GM21360 (cell line): ENCODE measurements around the gene TRPV3.

ENCODE experiments used
- ATAC-seq: cut with Tn5 transposase; IDR thresholded peaks from one replicate; pipeline ENCODE4 v1.9.1; 2021; ENCODE audit warnings: mild to moderate bottlenecking, moderate library complexity; ENCODE audit not compliant: unreplicated experiment

Gene TRPV3

DNA sequence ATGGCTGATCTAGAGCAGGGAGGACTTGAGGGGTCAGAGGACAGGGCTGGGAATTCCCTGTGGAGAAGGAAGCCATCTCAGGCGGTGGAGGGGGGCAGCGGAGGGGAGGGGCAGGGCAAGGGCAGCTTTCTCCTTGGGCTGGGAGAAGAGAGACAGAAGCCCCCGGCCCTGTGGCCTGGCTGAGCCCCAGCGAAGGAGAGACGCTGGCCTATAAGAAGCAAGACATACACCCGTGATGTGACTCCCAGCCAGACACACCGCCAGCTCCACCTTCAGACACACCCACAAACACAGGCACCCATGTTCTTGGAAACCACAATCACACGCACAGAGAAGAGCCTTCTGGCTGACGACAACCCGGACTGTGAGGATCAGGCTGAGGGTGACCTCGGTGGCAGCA lies 10.0 kb downstream of the TRPV3 start:
- no peak for ATAC-seq

DNA sequence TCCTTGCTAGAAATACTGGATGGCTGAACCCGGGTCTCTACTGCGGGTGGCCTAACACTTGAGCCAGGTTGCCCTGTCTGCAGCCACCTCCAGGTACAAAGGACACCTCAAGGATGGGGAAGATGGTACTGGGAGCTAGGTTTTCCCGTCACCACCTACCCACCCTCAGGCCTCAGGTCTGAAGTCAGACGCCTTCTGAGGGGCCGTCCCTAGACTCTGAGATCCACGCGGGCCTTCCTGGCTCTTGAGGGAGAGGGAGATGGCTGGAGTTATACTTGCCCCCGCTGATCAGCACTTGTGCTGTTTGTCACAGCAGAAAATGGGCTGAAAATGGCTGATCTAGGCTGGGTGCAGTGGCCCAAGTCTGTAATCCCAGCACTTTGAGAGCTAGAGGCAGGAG lies 10.6 kb downstream of the TRPV3 start:
- no peak for ATAC-seq

DNA sequence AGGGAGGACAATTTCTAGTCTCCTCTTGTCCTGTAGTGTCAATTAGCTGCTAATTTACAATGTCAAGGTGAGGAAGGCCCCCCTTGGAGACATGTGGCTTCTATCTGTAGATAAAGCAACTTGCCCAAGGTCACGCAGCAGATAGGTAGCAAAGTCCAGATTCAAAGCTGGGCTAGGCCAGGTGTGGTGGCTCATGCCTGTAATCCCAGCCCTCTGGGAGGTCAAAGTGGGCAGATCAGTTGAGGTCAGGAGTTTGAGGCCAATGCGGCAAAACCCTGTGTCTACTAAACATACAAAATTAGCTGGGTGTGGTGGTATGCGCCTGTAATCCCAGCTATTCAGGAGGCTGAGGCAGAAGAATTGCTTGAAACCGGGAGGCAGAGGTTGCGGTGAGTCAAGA lies 11.1 kb downstream of the TRPV3 start:
- ATAC-seq: no peak

DNA sequence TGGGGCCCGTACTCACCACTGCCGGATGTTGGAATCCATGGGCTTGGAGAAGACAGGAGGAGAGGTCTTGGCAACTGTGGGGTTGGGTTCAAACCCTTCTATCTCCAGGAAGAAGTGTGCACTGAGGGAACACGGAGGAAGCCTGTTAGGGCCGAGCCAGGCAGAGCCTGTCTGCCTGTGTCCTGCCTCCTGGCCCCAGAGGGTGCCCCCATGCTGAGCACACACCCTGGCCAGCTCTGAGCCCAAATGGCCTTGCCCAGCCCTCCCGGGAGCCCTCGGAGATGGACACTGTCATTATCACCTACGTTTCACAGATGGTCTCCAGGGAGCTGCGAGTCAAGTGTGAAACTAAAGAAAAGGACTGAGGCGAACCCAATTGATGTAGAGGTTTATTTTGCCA lies 12.5 kb downstream of the TRPV3 start:
- ATAC-seq: no peak

DNA sequence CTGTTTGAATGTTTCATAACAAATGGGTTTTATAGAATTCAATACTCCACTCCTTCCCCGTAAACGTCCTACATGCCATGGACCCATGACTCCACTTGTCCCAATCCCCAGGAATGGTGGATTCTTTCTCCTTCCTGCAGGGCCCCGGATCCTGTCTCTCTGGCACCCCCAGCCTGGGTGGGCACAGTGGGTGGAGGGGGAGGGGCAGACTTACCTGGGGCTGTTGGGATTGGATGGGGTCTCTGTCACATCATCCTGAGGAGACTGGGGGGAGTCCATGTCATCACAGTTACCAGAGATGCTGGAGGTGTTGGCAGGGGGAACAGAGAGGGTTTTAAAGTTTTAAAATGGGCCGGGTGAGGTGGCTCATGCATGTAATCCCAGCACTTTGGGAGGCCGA lies 13.2 kb downstream of the TRPV3 start:
- no peak for ATAC-seq

DNA sequence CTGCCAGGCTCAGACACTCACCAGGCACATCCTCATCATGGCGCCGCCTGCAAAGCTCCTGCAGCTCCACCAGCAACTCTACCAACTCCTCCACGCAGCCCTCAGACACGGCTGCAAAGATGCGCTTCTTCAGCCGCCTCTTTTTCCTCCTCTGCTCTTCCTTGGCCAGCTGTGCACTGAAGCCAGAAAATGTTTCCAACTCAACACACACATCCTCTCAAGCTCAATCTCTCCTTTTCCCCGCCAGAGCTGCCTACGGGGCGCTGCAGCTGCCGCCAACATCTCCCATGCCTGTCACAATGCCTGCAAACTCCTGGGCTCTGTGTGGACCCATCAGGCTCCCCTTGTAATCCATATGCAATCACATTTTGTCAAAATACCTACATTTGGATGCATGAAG lies 14.2 kb downstream of the TRPV3 start:
- ATAC-seq: no peak

DNA sequence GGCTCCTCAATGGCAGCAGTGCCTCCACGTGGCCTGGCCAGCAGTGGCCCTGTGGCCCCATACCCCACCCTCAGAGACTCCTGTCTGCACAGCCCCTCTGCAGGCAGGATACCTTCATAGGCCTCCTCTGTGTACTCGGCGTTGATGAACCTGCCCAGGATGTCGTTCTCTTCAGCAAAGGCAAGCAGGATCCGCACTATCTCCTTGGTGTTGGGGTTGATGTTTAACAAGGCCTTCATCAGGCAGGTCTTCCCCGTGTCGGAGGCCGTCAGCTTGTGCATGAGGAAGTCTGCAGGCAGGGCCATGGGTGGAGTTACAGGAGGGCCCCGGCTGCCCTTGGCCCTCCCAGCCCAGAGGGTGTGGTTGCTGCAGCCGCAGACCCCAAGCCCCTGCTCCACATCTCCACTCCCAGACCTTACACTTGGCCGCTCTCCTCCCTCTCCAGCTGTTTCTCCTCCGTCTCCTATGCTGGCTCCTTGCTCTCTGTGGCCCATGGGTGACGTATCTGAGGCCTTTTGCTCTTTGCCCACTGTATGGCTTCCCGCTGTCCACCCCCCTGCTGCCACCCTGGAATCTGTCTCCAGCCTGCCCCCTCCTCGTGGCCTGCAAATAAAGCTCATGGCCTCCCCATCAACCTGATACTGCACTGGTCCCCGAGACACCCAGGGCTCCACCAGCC lies 15.1 kb downstream of the TRPV3 start:
- no peak for ATAC-seq

DNA sequence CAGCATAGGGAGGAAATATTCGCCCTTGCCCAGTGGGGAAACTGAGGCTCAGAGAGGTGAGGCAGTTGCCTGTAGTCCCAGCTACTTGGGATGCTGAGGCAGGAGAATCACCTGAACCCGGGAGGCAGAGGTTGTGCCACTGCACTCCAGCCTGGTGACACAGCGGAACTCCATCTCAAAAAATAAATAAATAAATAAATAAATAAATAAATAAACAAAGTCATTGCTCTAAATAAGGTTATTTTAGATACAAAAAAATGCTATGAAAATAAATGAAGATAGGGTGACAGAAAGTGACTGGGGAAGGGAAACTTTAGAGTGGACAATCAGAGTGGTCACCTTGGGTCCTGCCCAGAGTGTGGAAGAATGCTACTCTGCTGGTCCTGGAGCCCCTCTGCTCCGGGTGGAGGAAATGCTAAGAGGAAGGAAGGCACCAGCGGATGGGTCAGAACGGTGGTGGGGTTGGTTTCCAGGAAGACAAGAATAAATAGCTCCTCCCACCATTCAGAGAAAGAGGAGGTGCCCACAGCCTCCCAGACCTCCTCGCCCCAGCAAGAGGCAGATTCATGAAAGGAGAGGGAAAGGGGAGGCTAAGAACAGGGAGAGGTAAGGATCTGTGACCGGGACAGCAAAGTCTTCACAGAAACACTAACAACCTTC lies 17.6 kb downstream of the TRPV3 start:
- no peak for ATAC-seq

DNA sequence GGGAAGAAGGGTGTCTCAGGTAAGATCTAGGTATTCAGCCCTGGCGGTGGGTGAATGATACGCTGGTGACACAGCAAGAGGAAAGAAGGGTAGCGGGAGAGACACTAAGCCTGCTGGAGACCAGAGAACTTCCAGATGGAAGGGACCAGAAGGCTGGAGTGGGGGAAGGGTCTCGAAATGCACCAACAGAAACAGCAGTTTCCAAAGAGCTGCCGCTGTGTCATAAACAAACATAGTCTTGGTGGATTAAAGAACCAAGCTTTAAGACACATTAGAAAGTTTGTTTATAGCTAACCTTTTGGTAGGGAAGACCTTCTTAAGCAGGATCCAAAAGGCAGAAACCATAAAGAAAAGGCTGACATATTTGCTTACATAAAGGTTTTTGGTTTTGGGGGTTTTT lies 20.9 kb downstream of the TRPV3 start:
- ATAC-seq: no peak

DNA sequence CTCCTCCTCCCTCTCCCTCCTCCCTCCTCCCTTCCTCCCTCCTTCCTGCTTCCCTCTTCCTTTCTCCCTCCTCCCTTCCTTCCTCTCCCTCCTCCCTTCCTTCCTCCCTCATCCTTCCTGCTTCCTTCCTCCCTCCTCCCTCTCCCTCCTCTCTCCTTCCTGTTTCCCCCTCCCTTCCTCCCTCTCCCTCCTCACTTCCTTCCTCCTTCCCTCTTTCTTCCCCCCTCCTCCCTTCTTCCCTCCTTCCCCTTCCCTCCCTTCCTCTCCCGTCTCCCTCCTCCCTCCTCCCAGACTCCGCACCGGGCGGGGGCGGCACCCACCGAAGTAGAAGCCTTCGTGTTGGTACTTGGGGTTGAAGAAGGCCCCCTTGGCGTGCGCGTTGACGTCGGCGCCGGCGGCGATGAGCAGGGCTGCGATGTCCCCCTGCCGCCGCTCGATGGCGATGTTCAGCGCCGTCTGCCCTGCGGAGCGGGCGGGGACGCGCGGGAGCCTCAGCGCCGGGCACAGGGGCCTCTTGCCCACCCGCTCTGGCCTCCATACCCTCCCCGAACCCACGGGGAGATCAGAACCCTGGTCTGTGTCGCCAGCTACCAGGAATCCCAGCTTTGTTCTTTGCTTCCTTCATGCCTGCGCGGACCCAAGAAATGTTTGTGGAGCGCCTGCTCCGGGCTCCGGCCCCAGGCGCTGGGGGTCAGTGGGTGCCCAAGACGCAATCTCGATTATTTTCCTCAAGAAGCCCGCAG lies 22.2 kb downstream of the TRPV3 start:
- peak; percentile 48 for ATAC-seq

DNA sequence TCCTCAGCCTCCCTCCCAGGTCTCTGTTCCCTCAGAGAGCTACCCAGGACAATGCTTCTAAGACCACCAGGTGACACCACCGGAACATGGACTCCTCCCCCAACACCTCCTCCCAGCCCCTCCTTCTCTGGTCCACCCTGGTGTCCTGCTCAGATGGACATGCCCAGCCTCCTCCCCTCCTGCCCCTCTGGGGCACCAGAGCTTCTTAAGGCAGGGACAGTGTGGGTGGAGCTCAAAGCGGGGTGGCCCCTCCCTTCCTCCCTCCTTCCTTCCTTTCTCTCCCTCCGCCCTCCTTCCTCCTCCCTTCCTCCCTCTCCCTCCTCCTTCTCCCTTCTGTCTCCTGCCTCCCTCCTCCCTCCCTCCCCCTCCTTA lies 22.7 kb downstream of the TRPV3 start:
- ATAC-seq: no peak

DNA sequence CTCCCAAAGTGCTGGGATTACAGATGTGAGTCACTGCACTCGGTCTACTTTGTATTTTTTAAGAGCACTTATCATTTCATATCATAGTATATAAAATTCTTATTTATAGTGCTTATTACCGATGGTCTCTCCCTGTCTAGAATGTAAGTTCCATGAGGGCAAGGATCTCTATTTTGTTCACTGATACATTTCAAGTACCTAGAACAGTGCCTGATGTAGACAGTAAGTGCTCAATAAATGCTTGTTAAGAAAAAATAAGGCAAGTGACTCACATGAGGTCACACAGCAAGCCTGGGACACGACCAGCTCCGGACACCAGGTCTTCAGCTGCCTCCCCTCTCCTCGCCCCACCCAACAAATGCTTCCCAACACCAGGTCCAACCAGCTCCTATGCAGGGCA lies 23.9 kb downstream of the TRPV3 start:
- ATAC-seq: no peak

DNA sequence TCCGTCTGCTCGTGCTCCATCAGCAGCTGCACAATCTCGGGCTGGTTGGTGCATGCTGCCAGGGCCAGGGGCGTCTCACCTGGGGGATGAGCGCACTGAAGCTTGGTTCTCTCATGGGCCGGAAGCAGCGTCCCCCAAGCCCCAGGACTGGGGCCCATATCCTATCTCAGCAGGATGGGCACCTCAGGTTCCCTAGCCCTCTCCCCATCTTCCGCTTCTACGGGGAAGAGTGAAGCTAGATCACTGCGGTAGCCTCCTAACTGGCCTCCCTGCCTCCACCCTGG lies 24.8 kb downstream of the TRPV3 start:
- ATAC-seq: no peak

DNA sequence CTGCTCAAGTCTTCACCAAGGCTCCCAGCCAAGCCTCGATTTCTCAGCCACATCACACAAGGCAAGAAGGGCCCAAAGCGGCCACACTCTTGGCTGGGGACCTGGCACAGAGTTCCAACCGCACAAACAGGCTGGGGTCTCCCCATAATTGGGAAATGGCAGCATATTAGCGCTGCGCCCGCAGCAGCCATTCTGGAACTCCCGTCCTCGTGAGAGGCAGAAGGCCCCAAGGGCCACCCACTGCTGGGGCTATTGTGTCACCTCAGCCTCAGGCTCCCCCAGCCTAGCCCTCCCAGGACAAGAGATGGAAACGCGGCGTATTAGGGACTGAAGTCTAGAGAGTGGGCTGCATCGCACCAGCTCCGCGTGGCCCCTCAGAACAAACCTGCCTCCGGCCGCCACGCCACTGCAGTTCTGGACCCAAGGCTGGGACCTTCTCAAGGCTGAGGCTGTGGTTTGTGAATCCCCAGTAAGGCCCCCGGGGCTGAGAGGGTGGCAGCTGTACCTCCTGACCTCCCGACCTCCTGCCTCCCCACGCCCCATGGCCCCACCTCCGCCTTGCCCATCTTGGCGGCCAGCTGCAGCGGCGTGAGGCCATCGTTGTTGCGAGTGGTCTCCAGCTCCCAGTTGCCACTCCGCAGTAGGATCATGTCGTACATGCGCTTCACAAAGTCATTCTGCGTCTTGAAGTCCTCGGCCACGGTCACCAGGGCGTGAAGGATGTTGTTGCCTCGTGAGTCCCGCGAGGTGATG lies 25.3 kb downstream of the TRPV3 start:
- no peak for ATAC-seq

DNA sequence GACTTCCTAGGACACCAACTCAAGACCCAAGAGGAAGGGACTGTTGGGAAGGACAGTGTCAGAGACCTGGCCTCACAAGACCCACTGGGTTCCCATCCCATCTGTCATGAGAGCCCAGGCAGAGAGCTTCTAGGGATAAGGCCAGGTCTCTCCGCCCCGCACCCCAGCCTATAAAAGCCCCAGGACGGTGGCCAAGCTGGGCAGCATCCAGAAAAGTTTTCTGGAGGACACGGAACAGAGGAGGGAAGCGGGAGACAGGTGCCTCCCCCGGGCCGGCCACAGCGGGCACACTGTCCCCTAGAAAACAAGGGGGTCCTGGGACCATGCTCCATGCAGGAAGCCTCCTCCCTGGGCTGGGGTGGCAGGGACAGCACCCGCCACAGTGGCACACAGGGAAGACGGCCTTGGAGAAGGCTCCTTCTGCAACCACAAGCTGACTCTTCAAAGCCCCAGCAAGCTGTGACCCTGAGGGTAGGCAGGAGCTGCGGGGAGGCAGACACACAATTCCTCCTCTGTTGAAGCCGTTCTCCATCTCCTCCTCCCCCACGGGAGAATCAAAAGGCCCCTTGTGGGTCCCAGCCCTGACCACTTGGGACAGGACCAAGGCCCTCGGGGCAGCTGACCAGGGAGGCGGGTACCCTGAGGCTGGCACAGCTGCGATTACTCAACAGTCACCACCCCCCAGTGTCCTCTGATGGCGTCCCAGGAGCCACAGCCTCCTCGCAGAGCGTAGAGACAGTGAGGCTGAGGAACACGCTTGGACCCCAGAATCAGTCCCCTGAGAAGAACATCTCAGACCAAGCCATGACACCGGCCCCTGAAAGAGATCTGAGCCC lies 26.1 kb downstream of the TRPV3 start:
- no peak for ATAC-seq

DNA sequence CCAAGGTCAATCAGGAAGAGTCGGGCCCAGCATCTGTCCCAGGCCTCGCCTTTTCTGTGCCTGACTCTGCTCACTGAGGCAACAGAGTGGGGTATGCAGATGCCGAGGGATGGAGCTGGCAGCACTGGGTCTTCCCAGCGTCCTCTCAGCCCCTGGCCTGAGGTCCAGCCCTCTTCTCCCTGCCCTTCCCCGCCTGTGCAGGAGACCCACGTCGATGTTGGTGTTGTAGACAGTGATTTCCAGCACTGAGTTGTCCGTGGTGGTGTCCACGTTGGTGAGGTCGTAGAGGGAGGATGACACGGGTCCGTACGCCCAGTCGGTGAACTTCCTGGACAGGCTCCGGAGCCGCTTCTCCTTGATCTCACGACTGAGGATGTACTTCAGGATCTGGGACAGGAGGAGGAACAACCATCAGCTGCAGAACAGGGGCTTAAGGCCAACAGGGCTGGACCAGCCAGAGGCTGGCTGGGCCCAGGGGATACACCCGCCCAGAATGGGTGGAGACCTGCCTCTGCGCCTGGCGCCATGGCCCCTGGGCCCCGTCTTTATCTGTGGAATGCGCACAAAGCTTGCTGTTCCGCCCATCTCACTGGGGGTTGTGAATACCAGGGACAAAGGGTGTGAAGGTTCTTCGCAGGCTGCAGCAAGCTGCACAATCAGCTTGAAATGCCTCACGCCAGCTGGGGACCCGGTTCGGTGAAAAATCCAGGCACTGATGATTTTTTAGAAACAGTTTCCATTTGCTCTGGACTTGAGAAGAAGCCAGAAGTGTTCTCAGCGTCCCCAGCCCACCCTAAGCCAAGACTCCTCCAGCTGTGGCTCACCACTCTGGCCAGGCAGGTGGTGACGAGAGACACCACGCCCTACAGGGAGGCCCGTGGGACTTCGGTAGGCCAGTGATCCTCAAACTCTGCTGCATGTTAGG lies 27.5 kb downstream of the TRPV3 start:
- ATAC-seq: no peak

DNA sequence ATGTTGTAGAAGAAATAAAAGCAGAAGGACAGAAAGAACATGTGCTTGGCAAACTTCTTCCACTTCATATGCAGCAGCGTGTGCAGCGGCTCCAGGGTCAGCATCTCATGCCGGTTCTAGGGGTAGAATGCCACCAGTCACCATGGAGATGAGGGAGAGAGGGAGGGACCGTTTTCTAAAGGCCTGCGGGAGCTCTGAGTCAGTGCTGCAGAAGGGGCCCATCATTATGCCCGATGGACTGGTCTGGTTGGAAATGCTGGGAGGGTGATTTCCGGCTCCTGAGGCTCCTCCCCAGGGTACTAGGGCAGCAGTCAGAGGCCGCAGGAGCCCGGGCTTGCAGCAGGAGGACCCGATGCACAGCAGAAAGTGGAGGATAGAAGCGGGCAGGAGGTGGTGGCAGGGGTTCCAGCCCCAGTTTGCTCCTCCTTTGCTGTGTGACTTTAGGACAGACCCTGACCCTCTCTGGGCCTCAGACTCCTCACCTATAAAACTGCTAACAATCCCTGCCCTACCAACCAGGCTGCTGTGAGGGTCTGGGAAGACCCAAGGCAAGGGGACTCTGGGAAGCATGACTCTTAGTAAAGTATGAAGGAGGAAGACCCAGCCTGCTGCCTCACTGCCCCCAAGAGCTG lies 28.6 kb downstream of the TRPV3 start:
- no peak for ATAC-seq

DNA sequence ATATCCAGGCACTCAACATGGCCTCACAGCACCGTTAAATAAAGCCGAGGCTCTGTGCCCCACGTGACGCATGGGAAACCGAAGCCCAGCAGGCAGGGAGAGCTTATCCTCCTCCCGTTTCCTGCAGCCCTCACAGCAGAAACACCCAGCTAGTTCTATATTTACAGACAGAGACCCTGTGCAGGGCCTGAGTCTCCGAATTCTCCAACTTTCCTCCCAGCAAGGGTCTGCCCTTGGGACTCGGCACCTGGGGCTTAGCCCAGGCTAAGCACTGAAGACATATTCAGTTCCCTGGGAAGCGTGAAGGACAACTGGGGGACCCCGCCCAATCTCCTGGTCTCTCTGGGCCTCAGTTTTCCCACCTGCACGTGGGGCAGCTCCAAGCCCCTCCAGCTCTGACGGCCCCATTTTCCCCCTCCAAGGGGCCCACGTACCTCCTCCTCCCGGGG lies 29.2 kb downstream of the TRPV3 start:
- no peak for ATAC-seq

DNA sequence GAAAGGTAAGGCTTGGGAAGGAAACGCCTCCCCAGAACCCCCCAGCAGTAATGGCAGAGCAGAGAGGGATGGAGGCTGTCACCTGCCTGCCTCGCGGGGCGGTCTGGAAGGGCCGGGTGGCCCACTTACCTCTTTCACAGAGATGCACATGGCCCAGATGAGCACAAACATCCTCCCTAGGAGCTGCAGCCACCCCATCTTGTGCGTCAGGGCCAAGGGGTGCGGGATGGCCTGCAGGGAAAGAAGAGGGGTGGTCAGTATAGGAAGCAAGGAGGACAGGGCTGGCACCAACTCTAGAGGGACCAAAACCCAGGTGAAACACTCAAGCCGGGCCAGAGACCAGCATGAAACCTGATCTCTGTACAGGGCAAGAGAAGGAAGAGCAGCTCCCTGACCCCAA lies 29.7 kb downstream of the TRPV3 start:
- no peak for ATAC-seq
